Astrocyte of the cerebellum (primary cell): ENCODE data around the gene GRIA1.

Experiments used
- DNase-seq: peaks from one replicate; pipeline ENCODE4 v3.0.0-alpha.2; 2011; ENCODE audit warnings: low read depth
- H3K4me3 ChIP-seq: 2 replicates; pipeline ENCODE4 v1.5.1; 2011; ENCODE audit warnings: mild to moderate bottlenecking, low read depth, low read length, moderate library complexity
- in situ Hi-C: cut with HindIII; loops from 2 replicates; pipeline ENCODE4 v1.10.0; 2017; ENCODE audit warnings: low sequenced_read_pairs
- TF ChIP-seq, protein P1 (sequence below): IDR thresholded peaks from 2 replicates; pipeline ENCODE4 v1.5.1; 2012; ENCODE audit warnings: low read length, low read depth, moderate library complexity, mild to moderate bottlenecking; ENCODE audit errors: missing control alignments

GRIA1 gene

DNA sequence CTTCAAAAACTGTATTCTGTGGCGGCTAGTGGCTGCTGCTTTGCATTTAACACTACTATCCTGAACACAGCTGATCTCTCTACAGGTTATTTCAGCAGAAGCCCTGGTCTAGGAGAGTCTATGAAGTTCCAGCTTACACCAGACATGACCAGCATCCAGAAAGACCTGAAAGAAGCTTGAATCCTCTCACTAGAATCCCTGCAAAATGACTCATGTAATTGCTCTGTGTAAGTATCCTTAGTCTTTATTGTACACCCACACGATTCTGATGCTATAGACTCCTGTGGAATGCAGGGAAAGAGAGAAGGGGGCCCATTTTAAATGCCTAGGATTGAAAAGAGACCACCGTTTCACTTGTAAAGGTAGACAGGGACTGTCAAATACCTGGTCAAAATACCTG, 859 bp upstream of the GRIA1 start:
- in situ Hi-C loops = no loop called here
- TF ChIP-seq, protein P1, sequence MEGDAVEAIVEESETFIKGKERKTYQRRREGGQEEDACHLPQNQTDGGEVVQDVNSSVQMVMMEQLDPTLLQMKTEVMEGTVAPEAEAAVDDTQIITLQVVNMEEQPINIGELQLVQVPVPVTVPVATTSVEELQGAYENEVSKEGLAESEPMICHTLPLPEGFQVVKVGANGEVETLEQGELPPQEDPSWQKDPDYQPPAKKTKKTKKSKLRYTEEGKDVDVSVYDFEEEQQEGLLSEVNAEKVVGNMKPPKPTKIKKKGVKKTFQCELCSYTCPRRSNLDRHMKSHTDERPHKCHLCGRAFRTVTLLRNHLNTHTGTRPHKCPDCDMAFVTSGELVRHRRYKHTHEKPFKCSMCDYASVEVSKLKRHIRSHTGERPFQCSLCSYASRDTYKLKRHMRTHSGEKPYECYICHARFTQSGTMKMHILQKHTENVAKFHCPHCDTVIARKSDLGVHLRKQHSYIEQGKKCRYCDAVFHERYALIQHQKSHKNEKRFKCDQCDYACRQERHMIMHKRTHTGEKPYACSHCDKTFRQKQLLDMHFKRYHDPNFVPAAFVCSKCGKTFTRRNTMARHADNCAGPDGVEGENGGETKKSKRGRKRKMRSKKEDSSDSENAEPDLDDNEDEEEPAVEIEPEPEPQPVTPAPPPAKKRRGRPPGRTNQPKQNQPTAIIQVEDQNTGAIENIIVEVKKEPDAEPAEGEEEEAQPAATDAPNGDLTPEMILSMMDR = no peak
- no peak overlapping the region for H3K4me3 ChIP-seq
- DNase-seq = no peak

DNA sequence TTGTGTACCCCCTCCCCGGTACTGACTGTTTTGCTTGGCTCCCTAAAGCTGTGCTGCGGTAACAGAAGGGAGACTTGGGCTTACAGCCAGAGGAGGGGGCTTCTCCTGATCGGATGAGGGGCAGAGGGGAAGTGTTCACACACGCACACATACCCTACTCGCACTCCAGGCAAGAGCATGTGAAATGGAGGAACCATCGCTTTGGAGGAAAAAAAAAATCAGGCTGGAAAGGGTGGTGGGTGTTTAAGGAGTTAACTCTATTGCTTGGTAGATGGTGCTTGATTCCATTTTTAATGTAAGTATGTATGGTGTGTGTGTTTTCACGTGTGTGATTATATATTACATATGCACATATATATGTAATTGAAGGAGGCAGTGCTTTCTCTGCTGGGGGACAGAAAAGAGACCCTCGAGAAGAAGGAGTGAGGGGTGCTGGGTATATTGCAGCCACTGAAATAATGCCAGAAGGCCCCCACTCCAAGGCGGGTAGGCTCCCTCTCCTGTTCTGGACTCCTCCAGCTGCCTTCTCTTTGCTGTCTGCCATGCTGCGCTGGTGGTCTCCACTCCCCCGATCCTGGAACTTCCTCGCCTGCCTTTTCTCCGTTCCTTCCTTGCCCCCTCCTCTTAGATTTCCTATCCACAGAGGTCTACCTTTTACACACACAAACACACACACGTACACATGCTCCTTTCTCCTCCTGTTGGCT, 721 bp downstream of the GRIA1 start:
- TF ChIP-seq, protein P1 = no peak
- in situ Hi-C loops = no loop called here
- no peak for DNase-seq
- peak overlapping the region; percentile 30 for H3K4me3 ChIP-seq

DNA sequence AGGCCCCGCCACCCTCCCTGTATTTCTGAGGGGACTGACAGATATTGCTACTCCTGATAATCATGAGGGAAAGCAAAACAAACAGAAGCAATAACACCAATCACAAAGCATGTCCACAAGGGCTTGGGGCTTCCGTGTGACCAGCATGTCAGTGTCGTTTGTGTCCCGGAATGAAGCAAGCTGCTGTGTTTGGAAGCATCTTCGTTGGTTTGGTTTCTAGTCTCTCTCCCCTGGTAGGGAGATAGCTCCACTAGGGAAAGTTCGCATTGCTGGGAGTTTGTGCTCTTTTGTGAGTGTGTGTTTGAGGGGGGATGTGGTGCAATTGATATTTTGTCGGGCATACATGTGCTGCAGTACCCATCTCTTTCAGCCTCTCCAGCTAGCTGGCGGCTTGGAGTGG, 1.4 kb downstream of the GRIA1 start:
- in situ Hi-C loops = no loop called here
- no peak overlapping the region for H3K4me3 ChIP-seq
- TF ChIP-seq, protein P1 = no peak
- DNase-seq = no peak

GRCh38 chr5:153496835-153497234, 6.4 kb downstream of the GRIA1 start:
- DNase-seq = no peak
- H3K4me3 ChIP-seq = no peak overlapping the region
- TF ChIP-seq, protein P1 = peak; percentile 90
- in situ Hi-C loops = no loop called here

- H3K4me3 ChIP-seq = no peak overlapping the region
- TF ChIP-seq, protein P1 = no peak
- in situ Hi-C loops = no loop called here
- no peak for DNase-seq
Measured at GRCh38 chr5:153498516-153498915, 8.0 kb downstream of the GRIA1 start.

DNA sequence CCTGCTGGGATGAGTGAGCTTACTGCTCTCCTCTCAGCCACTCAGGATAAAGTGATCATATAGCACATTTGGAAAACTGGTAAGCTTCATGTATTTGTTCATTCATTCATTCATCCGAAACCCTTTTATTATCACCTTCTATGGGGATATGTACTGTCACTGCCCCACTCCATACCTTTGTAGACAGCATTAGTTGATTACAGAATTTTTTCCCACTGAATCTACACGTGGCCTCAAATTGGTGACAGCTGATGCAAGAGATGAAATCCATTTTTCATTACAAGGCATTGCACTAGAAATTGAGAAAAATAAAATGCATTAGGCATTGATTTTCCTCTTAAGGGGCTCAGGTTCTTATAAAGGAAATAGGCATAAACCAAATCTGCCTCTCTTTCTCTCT, 9.7 kb downstream of the GRIA1 start:
- in situ Hi-C loops = no loop called here
- no peak for DNase-seq

More for the DNA sequence above, 9.7 kb downstream of the GRIA1 start:
- no peak overlapping the region for H3K4me3 ChIP-seq
- TF ChIP-seq, protein P1 = no peak
